ENCODE data around the gene TIGD4.
"Not testable (repeated sequence)": the region's sequence is repeated elsewhere in the genome, so short reads cannot be mapped to it uniquely, and the experiment has no call there.

TIGD4 gene

DNA sequence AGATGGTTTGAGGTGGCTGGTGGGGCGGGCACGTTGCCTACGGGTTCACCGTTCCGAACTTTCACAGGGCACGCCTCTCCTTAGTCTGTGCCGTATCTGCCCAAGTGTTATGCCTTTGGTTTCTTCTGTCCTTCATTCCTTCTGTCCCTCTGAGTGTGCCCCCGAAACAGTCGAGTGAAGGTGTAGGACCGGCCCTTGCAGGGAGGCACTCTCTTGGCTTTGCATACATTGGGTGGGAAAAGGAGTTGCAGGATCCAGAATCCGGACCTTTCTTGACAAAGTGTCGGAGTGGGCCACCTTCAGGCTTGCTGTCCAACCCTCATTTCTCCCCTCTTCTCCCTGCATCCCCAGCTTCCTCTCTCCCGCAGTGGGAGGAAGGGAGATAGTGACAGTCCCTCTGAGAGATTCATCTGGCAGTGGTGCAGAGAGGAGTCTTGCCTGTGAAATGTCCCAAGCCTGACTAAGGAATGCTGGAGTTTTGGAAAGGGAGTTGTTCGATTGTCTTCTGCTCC is 793 bp upstream of the TIGD4 start:
- DNase-seq (ENCODE audit: low spot score), result no peak

DNA sequence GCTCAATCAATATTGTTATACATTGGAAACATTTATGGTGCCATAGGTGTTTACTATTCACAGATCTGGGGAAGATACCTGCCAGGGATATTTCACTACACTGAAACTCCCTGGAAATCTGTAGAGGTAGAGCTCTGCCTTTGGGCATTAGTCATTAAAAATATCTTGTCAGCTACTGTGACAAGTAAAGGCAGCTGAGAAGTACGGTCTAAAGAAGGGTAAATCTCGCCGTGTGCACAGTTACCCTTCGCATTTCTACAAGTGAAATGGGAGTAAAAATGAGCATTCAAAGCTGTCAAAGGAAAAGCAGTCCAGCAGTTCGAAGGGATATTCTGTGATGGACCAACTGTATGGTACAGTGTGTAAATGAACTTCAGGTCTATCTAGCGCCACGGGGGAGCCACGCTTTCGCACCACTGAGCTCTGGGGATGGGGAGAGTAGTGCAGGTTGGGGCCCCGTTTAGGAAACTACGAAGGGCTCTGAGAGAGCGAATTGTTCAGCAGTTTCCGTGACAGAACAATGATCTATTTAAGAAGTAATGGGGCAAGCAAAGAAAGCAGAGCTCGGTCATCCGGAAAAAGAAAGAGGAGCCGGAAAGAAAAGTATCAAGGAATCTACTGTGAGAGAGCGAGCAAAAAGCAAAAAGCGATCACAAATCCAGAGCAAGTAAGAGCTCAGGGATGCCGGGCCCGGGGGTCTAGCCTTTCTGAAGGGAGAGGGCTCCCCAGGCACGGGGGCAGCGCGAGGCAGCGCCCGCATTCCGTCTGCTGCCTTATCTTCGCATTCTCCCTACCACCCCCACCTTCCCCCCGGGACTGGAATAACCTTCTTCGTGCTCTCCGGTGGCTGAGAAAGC is 646 bp downstream of the TIGD4 start:
- no peak for DNase-seq (ENCODE audit: low spot score)

DNA sequence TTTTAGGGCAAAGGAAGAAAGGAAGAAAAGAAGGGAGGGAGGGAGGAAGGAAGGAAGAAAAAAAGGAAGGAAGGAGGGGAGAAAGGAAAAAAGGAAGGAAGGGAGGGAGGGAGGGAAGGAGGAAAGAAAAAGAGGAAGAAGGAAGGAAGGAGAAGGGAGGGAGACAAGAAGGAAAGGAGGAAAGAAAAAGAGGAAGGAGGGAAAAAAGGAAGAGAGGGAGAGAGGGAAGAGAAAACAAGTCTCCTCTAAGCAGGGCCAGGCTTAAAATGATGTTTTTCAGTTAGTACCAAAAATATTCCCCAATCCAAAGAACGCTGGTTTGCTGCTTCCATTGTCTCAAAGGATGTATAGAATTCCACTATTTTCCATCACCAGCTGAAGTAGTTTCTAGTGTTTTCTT is 2.0 kb downstream of the TIGD4 start:
- DNase-seq (ENCODE audit: low spot score), result no peak

DNA sequence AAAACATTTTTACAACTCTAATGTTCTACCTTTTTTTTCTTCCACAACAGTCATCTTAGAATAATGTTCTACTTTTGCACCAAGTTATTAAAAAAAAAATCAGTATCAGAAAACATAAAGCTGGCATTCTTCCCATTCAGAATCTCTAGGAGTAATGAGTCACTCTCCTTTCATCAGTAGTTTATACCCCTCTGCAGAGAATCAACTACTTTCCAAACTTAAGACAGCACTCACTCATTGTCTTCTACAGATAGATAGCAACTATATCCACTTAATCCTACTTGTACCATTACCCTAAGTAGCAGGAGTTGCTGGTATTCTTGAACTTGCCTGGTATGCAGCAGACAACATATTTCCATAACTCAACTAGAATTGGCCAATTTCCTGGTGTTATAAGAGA is 3.2 kb downstream of the TIGD4 start:
- no peak for DNase-seq (ENCODE audit: low spot score)

DNA sequence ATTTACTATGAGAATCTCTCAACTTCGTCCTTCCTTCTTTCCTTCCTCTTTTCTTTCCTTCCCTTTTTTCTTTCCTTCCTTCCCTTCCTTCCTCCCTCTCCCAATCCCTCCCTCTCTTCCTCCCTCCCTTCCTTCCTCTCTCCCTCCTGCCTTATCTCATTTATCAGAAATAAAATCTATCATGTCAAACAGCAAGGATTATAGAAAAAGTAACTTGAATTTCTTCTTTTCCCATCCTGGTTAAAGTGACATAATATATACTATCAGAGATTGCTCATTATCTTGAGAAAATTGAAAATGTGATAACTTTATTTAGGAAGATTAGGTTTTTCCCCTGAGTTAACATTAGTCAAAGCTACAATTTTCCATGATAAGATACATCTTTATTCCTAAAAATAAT is 5.6 kb downstream of the TIGD4 start:
- no peak for DNase-seq (ENCODE audit: low spot score)

DNA sequence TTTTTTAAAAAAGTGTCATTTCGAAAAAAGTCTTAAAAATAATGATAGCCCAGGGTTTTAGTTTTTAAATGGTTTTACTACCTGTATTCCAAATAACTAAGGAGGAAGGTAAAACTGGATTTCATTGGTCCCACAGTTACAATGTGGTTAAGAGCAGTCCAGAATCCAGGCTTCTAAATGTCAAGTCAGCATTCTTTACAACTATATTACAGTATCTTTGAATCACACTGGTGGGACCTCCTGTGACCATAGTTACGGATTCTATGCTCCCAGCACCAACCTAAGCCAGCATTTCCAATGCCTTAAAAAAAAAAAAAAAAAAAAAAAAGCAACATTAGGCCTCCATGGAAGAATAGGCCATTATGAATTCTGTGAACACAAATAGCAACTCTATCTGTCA is 6.2 kb downstream of the TIGD4 start:
- no peak for DNase-seq (ENCODE audit: low spot score)

DNA sequence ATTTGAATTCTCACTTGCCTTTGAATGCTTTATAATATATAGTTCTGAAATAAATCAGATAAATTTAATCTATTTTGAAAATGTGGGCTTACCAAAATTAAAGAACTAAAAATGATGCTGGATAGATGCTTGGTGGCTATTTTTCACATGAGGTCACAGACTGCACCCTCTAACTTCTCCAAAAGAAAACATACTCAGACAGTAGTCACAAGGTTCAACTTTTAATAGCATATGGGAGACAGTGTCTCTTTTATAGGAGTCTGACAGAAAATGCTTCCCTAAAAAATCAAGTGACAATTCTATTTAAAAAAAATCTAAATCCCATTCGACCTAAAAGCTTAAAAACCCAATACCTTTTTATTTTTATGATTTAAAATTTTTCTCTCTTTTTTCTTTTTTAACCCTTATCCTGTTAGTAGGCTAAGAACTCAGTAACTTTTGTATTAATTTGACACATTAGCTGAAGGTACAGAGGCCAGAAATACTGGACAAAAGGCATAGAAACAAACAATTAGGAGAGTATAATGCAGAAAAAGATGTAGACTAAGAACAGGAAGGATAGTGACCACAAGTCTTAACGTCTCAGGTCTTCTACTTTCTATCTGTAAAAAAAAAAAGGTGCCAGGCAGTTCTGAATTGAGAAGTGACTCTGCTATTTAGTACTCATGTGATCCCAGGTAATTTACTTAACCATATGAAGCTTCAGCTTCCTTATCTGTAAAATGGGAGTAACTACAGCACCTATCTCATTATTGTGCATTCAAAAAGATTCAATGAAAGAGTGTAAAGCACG is 7.6 kb downstream of the TIGD4 start:
- no peak for DNase-seq (ENCODE audit: low spot score)

DNA sequence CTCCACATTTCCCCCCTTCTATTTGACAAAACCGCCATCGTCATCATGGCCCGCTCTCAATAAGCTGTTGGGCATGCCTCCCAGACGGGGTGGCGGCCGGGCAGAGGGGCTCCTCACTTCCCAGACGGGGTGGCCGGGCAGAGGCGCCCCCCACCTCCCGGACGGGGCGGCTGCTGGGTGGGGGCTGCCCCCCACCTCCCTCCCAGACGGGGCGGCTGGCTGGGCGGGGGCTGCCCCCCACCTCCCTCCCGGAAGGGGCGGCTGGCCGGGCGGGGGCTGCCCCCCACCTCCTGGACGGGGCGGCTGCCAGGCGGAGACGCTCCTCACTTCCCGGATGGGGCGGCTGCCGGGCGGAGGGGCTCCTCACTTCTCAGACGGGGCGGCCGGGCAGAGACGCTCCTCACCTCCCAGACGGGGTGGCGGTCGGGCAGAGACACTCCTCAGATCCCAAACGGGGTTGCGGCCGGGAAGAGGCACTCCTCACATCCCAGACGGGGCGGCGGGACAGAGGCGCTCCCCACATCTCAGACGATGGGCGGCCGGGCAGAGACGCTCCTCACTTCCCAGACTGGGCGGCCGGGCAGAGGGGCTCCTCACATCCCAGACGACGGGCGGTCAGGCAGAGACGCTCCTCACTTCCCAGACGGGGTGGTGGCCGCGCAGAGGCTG is 14.3 kb downstream of the TIGD4 start:
- not testable (repeated sequence) for DNase-seq (ENCODE audit: low spot score)

DNA sequence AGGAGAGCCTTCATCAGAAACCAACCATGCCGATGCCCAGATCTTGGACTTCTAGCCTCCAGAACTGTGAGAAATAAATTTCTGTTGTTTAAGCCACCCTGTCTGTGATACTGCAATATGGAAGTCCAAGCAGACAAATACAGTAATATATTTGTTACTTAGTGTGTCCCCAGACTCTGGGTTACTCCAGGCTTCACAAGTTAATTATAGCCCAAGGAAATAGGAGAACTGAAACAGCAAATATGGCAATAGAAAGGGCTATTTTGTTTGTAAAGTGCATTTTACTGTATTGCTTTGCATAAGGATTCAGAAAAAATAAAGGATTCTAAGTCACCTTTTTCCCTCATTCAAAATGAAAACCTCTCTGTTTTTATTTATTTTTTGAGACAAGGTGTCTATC is 15.7 kb downstream of the TIGD4 start:
- no peak for DNase-seq (ENCODE audit: low spot score)

DNA sequence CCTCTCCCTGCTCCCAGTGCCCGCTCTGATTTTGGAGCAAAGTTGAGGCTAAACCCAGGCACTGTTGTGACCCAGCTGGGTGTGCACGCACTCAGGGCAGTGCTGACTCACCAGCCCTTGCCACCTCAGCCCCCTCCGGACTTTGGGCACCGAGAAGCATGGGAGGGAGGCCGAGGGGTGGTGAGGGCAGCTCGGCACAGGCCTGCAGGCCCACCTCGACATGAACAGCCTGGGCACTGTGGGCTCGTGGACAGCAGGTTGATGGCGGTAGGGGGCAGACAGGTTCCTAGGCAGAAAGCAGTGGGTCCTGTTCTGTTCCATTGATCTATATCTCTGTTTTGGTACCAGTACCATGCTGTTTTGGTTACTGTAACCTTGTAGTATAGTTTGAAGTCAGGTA is 30.9 kb downstream of the TIGD4 start:
- DNase-seq (ENCODE audit: low spot score), result no peak

DNA sequence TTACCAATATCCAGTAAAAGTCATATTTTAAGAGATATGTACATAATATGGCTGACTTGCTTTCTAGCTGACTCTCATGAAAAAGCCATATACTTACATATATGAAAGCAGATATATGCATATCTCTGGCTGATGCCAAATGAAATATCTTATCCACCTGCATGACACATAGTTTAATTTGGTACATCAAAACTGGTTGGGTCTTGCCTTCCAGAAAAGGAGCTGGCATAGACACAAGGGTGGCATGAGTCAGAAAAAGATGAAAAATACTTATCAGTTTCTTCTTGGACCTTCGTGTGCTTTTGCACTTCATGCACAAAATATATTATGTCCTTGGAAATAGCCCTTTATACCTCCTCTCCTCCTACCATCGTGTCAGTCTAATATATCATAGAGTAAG is 32.1 kb downstream of the TIGD4 start:
- DNase-seq (ENCODE audit: low spot score), result no peak

DNA sequence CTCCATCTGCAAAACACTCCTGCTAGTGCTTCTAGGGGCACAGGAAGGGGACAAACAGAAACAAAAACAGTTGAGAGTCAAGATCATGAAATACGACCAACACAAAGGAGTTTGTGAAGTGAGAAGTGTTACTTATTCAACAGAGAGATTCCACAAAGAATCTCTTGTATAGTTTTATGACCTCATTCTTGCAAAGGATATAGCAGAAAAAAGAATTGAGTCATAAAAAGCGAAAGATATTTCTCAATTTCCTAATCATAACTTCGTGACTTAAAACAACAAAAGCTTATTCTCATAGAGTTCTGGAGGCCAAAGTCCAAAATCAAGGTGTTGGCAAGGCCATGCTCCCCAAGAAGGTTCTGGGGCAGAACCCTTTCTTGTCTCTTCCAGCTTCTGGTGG is 40.7 kb downstream of the TIGD4 start:
- DNase-seq (ENCODE audit: low spot score), result no peak

DNA sequence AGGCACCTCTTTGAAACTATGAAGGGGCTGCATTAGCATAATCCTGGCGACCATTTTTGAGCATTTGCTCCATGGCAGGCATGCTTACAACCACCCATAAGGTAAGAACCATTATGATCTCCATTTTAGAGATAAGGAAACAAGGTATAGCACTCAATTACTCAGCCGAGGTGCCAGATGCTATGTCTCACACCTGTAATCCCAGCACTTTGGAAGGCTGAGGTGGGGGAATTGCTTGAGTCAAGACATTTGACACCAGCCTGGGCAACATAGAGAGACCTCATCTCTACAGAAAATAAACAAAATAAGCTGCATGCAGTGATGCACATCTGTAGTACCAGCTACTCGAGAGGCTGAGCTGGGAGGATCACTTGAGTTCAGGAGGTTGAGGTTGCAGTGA is 43.6 kb downstream of the TIGD4 start:
- no peak for DNase-seq (ENCODE audit: low spot score)

DNA sequence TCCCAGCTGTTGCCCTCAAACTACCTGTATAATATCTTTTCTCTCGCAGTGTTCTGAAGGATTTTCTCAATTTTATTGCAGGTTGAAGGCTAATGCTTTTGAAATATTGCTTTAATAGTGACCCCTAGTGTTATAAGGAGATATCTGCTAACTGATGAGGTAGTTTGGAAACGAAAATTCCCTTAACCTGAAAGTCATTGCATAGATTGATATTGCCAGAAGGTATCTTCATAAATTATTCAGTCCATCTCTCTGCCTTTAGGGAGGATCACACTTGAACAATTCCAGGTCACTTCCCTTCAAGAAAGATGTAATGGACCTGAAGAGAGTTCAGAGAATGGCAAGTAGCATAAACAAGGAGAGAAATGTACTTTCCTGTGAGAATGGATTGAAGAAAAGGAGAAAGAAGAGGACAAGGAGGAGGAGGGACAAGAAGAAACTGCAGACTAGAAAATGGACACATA is 44.1 kb downstream of the TIGD4 start:
- no peak for DNase-seq (ENCODE audit: low spot score)

DNA sequence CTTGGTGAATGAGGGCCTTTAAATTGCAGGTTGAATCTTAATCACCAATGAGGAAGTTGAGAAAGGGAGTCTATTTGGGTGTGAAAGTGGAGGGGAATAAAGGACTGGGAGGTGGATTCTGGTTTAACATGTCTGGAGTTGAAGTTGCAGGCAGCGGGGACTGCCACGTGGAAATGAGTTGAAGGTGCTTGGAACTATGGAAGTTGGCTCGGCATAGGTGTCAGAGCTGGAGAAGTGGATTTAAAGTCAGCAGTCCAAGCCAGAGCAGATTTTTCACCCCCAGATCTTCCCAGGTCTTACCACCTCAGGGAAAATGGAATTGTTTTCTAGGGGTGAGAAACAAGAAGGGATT is 44.9 kb downstream of the TIGD4 start:
- no peak for DNase-seq (ENCODE audit: low spot score)

DNA sequence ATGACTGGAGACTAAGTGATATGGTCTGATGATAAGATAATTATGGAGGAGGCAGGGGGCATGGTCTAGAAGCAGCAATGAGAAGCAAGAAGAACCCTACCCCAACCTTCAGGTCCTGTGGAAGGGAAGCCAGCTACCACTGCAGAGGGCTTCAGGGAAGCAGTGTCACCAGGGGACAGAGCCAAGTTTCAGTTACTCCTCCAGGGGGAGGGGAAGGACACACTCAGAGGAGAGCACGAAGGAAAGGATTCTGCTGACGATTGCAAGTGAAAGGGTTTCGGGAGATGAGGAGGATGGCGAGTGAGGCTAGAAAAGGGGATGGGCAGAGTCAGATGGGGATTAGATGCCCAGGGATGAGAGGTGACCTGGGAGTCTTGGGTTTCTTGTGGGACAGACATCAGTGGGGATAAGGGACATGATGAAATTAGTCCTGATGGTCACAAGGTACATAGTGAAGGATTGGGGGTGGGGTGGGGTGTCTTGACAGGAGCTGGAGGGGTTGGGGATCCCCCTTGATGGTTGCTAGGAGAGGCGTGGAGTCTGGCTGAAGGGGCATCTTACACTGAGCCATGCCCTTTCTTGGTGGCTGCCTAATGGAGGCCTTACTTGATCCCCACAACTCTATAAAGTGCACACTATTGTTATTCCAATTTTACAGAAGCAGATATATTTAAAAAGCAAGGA is 45.4 kb downstream of the TIGD4 start:
- DNase-seq (ENCODE audit: low spot score), result no peak

DNA sequence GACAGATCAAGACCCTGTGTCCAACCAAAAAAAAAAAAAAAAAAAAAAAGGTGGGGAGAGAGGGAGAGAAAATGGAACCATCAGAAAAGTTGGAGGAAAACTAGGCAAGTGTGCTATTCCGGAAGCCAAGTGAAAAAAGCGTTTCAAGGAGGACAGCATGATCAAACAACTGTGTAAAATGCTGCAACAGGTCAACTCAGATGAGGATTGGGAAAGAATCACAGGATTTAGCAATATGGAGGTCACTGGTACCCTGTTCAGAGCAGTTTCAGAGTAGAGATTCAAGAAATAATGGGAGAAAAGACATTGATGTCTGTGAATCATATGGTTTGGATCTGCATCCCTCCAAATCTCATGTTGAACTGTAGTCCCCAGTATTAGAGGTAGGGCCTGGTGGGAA is 47.5 kb downstream of the TIGD4 start:
- no peak for DNase-seq (ENCODE audit: low spot score)

DNA sequence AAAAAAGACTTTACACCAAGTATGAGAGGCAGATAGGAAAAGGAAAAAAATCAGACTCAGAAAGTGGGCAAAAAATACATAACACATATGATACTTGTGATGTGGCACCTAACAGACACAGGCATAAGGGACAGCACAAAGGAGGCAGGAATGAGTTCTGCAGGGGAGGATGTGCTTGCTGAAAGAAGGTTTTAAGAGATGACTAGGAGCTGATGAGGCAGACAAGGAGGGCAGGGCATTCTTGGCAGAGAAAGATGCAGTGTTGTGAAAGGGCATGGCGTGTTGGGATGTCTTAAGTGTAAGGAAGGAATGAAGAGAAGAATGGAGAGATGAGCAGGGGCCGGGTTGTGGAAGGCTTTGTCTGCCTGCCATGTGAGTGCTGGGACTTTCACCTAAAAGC is 50.1 kb downstream of the TIGD4 start:
- DNase-seq (ENCODE audit: low spot score), result no peak

DNA sequence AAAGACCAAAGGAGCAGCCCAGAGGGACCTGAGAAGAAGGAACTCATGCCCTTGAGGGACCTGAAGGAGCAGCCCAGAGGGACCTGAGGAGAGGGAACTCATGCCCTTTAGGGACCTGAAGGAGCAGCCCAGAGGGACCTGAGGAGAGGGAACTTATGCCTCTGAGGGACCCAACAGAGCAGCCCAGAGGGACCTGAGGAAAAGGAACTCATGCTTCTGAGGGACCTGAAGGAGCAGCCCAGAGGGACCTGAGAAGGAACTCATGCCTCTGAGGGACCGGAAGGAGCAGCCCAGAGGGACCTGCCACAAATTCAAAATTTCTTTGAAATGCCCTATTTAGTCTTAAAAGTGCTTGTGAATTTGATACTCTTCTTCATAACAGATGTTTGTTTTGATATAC is 51.2 kb downstream of the TIGD4 start:
- DNase-seq (ENCODE audit: low spot score), result no peak

DNA sequence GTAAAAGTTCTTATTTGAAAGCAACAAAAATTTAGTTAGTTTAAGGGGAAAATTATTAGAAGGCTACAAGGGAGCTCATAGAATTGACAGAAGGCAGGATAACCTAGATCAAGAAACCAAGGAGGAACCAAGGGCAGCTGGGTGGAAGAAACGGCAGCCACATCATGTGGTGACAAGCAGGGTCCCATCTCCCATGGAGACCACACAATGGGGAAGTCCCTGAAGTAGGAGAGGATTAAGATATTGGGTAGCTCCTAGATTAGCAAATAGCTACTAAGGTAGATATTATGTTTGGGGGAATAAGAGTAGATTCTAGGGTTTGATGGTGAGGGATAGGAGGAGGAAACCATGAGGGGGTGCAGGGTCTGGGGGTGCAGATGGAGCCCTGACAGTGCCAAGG is 51.7 kb downstream of the TIGD4 start:
- DNase-seq (ENCODE audit: low spot score), result no peak

DNA sequence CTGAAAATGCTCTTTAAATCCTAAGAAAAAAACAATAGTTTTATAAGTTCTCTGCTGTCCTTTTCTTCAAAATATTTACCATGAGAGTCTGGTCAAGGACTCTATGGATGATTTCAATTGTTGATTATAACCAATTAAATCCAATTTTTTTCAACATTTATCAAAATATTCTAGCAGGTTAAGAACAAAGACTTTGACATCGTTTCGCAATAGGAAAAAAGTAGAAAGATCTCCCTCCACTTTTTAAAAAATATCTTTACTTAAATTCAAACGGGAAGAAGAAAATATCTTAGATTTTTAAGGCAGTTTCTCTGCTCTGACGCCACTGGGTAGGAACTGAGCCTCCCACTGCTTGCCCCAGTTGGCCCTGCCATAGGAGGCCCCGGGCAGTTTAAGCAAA is 55.0 kb downstream of the TIGD4 start:
- no peak for DNase-seq (ENCODE audit: low spot score)

DNA sequence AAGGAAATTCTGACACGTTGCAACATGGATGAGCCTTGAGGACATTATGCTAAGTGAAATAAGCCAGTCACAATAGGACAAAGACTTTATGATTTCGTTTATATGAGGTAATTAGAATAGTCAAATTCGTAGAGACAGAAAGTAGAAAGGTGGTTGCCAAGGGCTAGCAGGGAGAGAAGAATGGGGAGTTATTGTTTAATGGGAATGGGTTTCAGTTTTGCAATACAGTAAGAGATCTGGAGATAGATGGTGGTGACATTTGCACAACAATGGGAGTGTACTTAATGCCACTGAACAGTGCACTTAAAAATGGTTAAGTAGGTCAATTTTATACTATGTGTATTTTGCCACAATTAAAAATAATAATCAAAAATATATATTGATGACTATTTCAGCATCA is 56.3 kb downstream of the TIGD4 start:
- no peak for DNase-seq (ENCODE audit: low spot score)

All from ecto neural progenitor cell (in vitro differentiated cells).